Subcutaneous adipose tissue (tissue), 4 donors: ENCODE measurements around the gene ZBTB7C. TPM values are rescaled to one million over a fixed set of nuclear protein-coding genes. Genes with fewer than 3 reads are reported as not detected.

Experiments
- total RNA-seq, 4 donors: library from RNA; depleted of rRNA; stranded (reverse); fragments of >200 nt; gene quantifications; one replicate each; pipeline ENCODE4 v1.1.0, GENCODE V29; 2016
- TF ChIP-seq, protein P1 (sequence below): fragments of 450-650 bp; IDR thresholded peaks from one replicate; pipeline ENCODE4 v1.5.1; 2016; ENCODE audit warnings: low read depth, mild to moderate bottlenecking, control low read depth, antibody characterized with exemption, moderate library complexity

The ZBTB7C gene
- total RNA-seq, 4 donors from 2014 or later: 1.0 to 5.5 (median 4.4) TPM

DNA sequence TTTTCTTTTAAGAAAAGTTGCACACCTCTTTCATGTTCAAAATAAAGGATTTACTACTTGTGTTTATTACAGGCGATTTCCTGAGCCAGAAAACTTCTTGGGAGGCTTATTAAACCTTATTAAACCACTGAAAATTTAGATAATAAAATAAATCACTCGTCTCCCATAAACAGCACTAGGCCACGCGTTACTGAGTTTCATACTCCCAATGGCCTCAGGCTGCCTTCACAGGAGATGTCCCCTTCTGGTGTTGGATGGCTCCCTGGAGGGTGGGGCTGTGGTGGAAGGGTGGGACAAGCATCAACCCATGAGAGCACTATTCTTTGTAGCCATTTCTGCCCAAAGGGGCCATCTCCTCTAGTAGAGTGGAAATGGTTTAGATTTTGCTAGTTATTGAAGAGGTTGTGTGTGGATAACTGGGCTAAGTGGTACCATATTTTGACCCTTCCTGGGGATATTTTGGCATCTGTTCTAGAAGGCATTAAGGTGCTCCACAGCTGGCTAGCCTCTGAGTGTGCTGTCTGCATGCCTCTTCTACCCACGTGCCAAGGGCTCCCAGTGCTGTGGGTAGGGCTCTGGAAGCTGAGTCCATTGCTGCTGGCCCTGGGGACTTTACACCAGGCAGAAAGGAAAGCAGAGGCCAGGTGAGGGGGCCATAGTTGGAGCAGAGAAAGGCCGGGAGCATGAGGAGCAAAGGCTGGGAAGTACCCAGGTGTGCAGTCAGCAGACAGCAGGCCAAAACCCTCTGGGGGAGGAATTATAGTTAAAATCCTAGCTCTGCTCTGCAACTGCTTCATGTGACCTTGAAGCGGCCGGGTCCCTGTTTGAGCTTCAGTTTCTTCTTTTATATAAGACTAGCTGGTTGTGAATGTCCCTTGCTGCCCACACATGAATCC lies 357.0 kb downstream of the ZBTB7C start:
- TF ChIP-seq, protein P1, sequence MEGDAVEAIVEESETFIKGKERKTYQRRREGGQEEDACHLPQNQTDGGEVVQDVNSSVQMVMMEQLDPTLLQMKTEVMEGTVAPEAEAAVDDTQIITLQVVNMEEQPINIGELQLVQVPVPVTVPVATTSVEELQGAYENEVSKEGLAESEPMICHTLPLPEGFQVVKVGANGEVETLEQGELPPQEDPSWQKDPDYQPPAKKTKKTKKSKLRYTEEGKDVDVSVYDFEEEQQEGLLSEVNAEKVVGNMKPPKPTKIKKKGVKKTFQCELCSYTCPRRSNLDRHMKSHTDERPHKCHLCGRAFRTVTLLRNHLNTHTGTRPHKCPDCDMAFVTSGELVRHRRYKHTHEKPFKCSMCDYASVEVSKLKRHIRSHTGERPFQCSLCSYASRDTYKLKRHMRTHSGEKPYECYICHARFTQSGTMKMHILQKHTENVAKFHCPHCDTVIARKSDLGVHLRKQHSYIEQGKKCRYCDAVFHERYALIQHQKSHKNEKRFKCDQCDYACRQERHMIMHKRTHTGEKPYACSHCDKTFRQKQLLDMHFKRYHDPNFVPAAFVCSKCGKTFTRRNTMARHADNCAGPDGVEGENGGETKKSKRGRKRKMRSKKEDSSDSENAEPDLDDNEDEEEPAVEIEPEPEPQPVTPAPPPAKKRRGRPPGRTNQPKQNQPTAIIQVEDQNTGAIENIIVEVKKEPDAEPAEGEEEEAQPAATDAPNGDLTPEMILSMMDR: no peak

GRCh38 chr18:48050176-48050575 lies 359.0 kb downstream of the ZBTB7C start:
- TF ChIP-seq, protein P1: no peak

- TF ChIP-seq, protein P1: no peak
Measured at GRCh38 chr18:48049757-48050156, 359.4 kb downstream of the ZBTB7C start.

DNA sequence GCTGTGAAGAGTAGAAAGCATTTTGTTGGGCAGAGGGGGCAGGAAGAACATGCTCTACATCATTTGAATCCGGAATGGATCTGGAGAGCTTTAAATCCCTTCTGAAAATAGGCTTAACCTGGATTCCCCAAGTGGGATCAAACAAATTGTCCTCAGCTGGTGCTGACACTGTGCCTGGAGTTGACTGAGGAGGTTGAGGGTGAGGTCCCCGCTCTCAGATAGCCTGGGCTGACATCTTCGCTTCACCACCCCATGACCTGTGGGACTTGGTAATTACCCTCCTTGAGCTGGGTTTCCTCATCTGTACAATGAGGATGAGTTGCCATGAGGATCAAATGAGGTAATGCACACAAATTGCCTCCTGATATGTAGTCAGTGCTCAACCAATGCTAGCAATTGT lies 360.9 kb downstream of the ZBTB7C start:
- TF ChIP-seq, protein P1: no peak

DNA sequence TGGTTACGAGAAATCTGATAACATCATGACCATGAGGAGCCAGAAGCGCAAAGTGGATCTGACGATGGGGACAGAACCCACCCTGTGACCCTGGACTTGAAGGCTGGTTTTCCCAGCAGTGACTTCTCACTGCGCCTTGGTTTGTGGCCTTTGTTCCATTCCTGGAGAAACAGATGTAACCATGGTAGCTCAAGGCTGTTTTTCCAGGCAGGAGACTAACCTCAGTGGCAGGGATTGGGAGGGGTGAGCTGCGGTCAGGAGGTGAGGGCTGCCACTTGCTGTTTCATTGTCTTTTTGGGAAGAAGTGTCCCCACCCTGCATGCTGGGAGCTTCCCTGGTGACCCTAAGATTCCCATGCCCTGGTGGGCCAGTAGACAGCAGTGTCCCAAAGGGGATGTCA lies 362.3 kb downstream of the ZBTB7C start:
- TF ChIP-seq, protein P1: no peak

DNA sequence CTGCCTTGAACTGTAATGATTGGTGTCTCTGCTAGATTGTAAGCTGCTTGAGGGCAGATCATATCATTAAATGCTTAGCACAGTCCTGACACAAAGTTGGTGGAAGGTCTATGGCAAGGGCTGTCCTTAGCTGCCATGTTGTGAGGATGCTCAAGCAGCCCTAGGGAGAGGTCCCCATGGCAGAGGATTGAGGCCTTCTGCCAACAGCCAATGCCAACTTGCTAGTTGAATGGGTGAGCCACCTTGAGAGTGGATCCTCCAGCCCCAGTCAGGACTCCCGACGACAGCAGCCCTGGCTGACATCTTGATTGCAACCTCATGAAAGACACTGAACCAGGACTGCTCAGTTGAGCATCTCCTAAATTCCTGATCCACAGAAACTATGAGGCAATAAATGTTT lies 363.4 kb downstream of the ZBTB7C start:
- TF ChIP-seq, protein P1: no peak

DNA sequence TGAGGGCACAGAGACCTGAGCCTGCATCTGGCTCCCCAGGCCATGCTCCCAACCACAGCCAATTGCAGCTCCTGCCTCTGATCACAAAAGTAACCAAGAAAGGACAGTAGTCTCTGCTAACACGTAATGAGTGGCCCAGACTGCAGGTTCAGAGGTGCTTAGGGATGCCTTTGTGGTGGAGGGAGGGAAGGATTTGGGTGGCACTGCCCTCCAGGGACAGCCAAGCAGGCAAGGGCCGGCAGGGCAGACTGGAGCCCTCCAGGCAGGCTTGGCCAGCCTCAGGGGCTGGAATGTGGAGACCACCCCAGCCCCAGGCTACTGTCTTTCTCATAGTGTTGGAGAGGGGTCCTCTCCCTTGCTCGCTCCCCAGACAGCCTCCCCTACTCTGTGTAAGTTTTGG lies 364.2 kb downstream of the ZBTB7C start:
- TF ChIP-seq, protein P1: no peak
